PC-9 (cell line): Measurements from ENCODE around the gene CFAP410. TPM values are rescaled to one million over a fixed set of nuclear protein-coding genes. Genes with fewer than 3 reads are reported as not detected.

Experiments used
- BruUV-seq: library from RNA; stranded (reverse); fragments of 400-500 nt; replicated peaks from 2 replicates; lab custom pipeline; 2021; lab: Mats Ljungman, UMichigan
- CTCF ChIA-PET: fragments of 300-600 bp; sonication (Branson Sonifier 250); formaldehyde crosslinking; loops from one replicate; lab custom pipeline; 2022; ENCODE audit warnings: antibody characterized with exemption; lab: Charles Lee
- POLR2A ChIA-PET: fragments of 300-600 bp; sonication (Branson Sonifier 250); formaldehyde crosslinking; loops from one replicate; lab custom pipeline; 2022; ENCODE audit warnings: antibody characterized with exemption; ENCODE audit not compliant: unreplicated experiment; lab: Charles Lee
- DNase-seq, 2 experiments: peaks; one replicate each; pipeline versions ENCODE4 v3.0.0 to v3.0.0-alpha.2; 2015 to 2022; ENCODE audit warnings: mixed read lengths in 1 of 2
- H2AFZ ChIP-seq: fragments of 200-600 bp; sonication (generic); 2 replicates; pipeline ENCODE4 v1.8.1; 2017; ENCODE audit warnings: antibody characterized with exemption
- H3F3A ChIP-seq: fragments of 200-600 bp; sonication (generic); 2 replicates; pipeline ENCODE4 v1.8.1; 2017; ENCODE audit warnings: antibody characterized with exemption, mild to moderate bottlenecking, low read depth; ENCODE audit not compliant: insufficient read depth
- H3K27ac ChIP-seq: fragments of 200-600 bp; sonication (generic); 2 replicates; pipeline ENCODE4 v1.6.1; 2016; ENCODE audit warnings: mixed run types
- H3K27me3 ChIP-seq: fragments of 200-600 bp; sonication (generic); 2 replicates; pipeline ENCODE4 v1.6.1; 2016; ENCODE audit warnings: low read depth, mixed run types; ENCODE audit not compliant: insufficient read depth
- H3K36me3 ChIP-seq: fragments of 200-600 bp; sonication (generic); 2 replicates; pipeline ENCODE4 v1.6.1; 2016; ENCODE audit warnings: low read depth, mixed run types
- H3K4me1 ChIP-seq: fragments of 200-600 bp; sonication (generic); replicated peaks from 2 replicates; pipeline ENCODE4 v1.6.1; 2016; ENCODE audit warnings: mixed run types; ENCODE audit not compliant: insufficient read depth
- H3K4me2 ChIP-seq: fragments of 200-600 bp; sonication (generic); 2 replicates; pipeline ENCODE4 v1.6.1; 2017; ENCODE audit warnings: mixed run types
- H3K4me3 ChIP-seq: fragments of 200-600 bp; sonication (generic); 2 replicates; pipeline ENCODE4 v1.6.1; 2016; ENCODE audit warnings: mixed run types
- H3K79me2 ChIP-seq: fragments of 200-600 bp; sonication (generic); 2 replicates; pipeline ENCODE4 v1.6.1; 2017; ENCODE audit warnings: low read depth, mixed run types
- H3K9me2 ChIP-seq: fragments of 200-600 bp; sonication (generic); 2 replicates; pipeline ENCODE4 v1.8.1; 2017; ENCODE audit warnings: mild to moderate bottlenecking; ENCODE audit not compliant: insufficient read depth
- H3K9me3 ChIP-seq: fragments of 200-600 bp; sonication (generic); 2 replicates; pipeline ENCODE4 v1.8.1; 2016; ENCODE audit warnings: low read depth; ENCODE audit not compliant: insufficient read depth
- H4K20me1 ChIP-seq: fragments of 200-600 bp; sonication (generic); 2 replicates; pipeline ENCODE4 v1.8.1; 2017; ENCODE audit not compliant: insufficient read depth
- CTCF ChIP-seq: fragments of 200-600 bp; sonication (generic); conservative IDR thresholded peaks from 2 replicates; pipeline ENCODE4 v1.6.1; 2017; ENCODE audit warnings: mixed run types, antibody characterized with exemption, mild to moderate bottlenecking, moderate library complexity
- EZH2 ChIP-seq: fragments of 200-600 bp; sonication (generic); IDR thresholded peaks from 2 replicates; pipeline ENCODE4 v1.8.0; 2017; ENCODE audit warnings: antibody characterized with exemption, low read depth
- intact Hi-C: fragments of 100-400 bp; cut with micrococcal nuclease; formaldehyde crosslinking; loops from one replicate; pipeline ENCODE4 v1.10.0; 2022; ENCODE audit not compliant: unreplicated experiment
- total RNA-seq: library from RNA; stranded (reverse); gene quantifications from 2 replicates; pipeline ENCODE4 v1.2.3, GENCODE V29; 2021

CFAP410 gene
- total RNA-seq, 1 experiment from 2014 or later = 12.5 TPM

- Histone ChIP-seq H4K20me1 (no peaks in the 10 kb centered on the region), H3K27ac (no peak overlapping the region), H3K9me2 (no peaks in the 10 kb centered on the region), H3K79me2 (no peaks in the 10 kb centered on the region), H2AFZ (no peak overlapping the region), H3K4me3 (no peak overlapping the region), H3K4me2 (no peak overlapping the region), H3K9me3 (no peaks in the 10 kb centered on the region), H3K4me1 (no peaks in the 10 kb centered on the region), H3K36me3 (no peaks in the 10 kb centered on the region), H3K27me3 (no peaks in the 10 kb centered on the region), H3F3A (peaks cover 7% of the 10 kb centered on the region; the same call in 1 of the 2 replicates)
- DNase-seq = no peak
- no peak for TF ChIP-seq CTCF
- no peak for TF ChIP-seq EZH2
- intact Hi-C loops = no loop called here
- POLR2A ChIA-PET = no interaction called here
- CTCF ChIA-PET = no interaction called here
- BruUV-seq = no TSS peak
These were observed 6.8 kb downstream of the CFAP410 start for GRCh38 chr21:44332383-44332782.

GRCh38 chr21:44331650-44332307 is 7.4 kb downstream of the CFAP410 start:
- H3K36me3 ChIP-seq = no peaks in the 10 kb centered on the region
- H3F3A ChIP-seq = peaks cover 2% of the 10 kb centered on the region; the same call in 1 of the 2 replicates
- TF ChIP-seq CTCF = no peak
- no peak for TF ChIP-seq EZH2
- no peak overlapping the region for H3K27ac ChIP-seq
- H3K27me3 ChIP-seq = no peaks in the 10 kb centered on the region
- H4K20me1 ChIP-seq = no peaks in the 10 kb centered on the region
- ChIA-PET POLR2A (no interaction called here), CTCF (interaction anchor here (0.6 kb wide), 1 partner anchor 495 kb away, joined by 4 read pairs; no protein-coding TSS in a partner anchor)
- no peak overlapping the region for H2AFZ ChIP-seq
- H3K79me2 ChIP-seq = no peaks in the 10 kb centered on the region
- DNase-seq = no peak
- H3K9me2 ChIP-seq = no peaks in the 10 kb centered on the region
- no peaks in the 10 kb centered on the region for H3K4me1 ChIP-seq
- H3K9me3 ChIP-seq = no peaks in the 10 kb centered on the region
- no peak overlapping the region for H3K4me2 ChIP-seq
- no TSS peak for BruUV-seq
- no peak overlapping the region for H3K4me3 ChIP-seq
- intact Hi-C loops = no loop called here

GRCh38 chr21:44331209-44331608 is 8.0 kb downstream of the CFAP410 start:
- BruUV-seq = no TSS peak
- Histone ChIP-seq H2AFZ (no peak overlapping the region), H3K4me1 (no peaks in the 10 kb centered on the region), H3K9me3 (no peaks in the 10 kb centered on the region), H4K20me1 (no peaks in the 10 kb centered on the region), H3K9me2 (no peaks in the 10 kb centered on the region), H3K27ac (no peak overlapping the region), H3K79me2 (no peaks in the 10 kb centered on the region), H3K4me3 (no peak overlapping the region), H3K36me3 (no peaks in the 10 kb centered on the region), H3K4me2 (no peak overlapping the region), H3K27me3 (no peaks in the 10 kb centered on the region), H3F3A (peaks cover 2% of the 10 kb centered on the region; the same call in 1 of the 2 replicates)
- intact Hi-C loops = no loop called here
- ChIA-PET POLR2A (no interaction called here), CTCF (interaction anchor here (0.6 kb wide), 1 partner anchor 496 kb away, joined by 4 read pairs; no protein-coding TSS in a partner anchor)
- DNase-seq = no peak
- TF ChIP-seq EZH2 = no peak
- TF ChIP-seq CTCF = no peak
